ENCODE data around the gene TNFRSF13B. TPM values are rescaled to one million over a fixed set of nuclear protein-coding genes. Genes with fewer than 3 reads are reported as not detected.

Gene TNFRSF13B
- total RNA-seq (2021; ENCODE audit: unreplicated experiment) (not detected), Bru-seq, nascent RNA (not detected), BruChase-seq, experiment 1, labeled RNA remaining after a 6-hour chase (percentile 8 among the genes with signal in this experiment), BruChase-seq, experiment 2, labeled RNA remaining after a 2-hour chase (percentile 7 among the genes with signal in this experiment)
- polyA plus RNA-seq (2012) = 0.06 TPM in 1 of 2 replicates, not detected in the other
- long read RNA-seq = 0 reads

- Histone ChIP-seq H3K79me2 (ENCODE audit: insufficient read depth, low read length) (no peaks in the 10 kb centered on the region), H3K9me3 (ENCODE audit: control insufficient read depth in 1 of 2, insufficient read depth in 1 of 2, low read depth in 1 of 2, low read length in 2 of 2) (no peaks in the 10 kb centered on the region), H3K9me2 (ENCODE audit: insufficient read depth) (no peaks in the 10 kb centered on the region), H3K4me3 (replicated peaks in 1 of 2; ENCODE audit: low read depth in 1 of 2, low read length in 2 of 2) (no peak within 1 kb of the TSS), H4K20me1 (ENCODE audit: insufficient read depth) (no peaks in the 10 kb centered on the region), H3K27me3 (ENCODE audit: insufficient read depth, low read length) (no peaks in the 10 kb centered on the region; the same call in 1 of the 2 replicates), H3K4me1 (ENCODE audit: control insufficient read depth in 1 of 2, insufficient read depth in 2 of 2, low read length in 2 of 2) (no peaks in the 10 kb centered on the region), H3K27ac (ENCODE audit: low read depth, low read length) (no peak within 1 kb of the TSS), H3K9ac (ENCODE audit: low read length) (no peak within 1 kb of the TSS), H3K36me3 (ENCODE audit: control insufficient read depth in 1 of 2, insufficient read depth in 2 of 2, low read length in 2 of 2) (no peaks in the 10 kb centered on the region), H3K4me2 (ENCODE audit: low read length) (no peak within 1 kb of the TSS), H2AFZ (ENCODE audit: low read depth, low read length, poor library complexity, severe bottlenecking) (no peak within 1 kb of the TSS)
- BruUV-seq (replicated peaks) = no TSS peak
- DNase-seq (ENCODE audit: low read depth, low spot score) (no peak), ATAC-seq (no peak)
- intact Hi-C loops (cut with micrococcal nuclease) = no loop called here
- ChIA-PET RAD21 (ENCODE audit: low non-redundant PET in 1 of 2, low total read pairs in 2 of 2, uncharacterized antibody in 2 of 2, unreplicated experiment in 2 of 2) (no interaction called here), CTCF (no interaction called here), POLR2A (no interaction called here)
- no peak for TF ChIP-seq ELF1 (IDR thresholded peaks at IDR 0.05; ENCODE audit: borderline replicate concordance, low read depth)
- TF ChIP-seq, protein P1, sequence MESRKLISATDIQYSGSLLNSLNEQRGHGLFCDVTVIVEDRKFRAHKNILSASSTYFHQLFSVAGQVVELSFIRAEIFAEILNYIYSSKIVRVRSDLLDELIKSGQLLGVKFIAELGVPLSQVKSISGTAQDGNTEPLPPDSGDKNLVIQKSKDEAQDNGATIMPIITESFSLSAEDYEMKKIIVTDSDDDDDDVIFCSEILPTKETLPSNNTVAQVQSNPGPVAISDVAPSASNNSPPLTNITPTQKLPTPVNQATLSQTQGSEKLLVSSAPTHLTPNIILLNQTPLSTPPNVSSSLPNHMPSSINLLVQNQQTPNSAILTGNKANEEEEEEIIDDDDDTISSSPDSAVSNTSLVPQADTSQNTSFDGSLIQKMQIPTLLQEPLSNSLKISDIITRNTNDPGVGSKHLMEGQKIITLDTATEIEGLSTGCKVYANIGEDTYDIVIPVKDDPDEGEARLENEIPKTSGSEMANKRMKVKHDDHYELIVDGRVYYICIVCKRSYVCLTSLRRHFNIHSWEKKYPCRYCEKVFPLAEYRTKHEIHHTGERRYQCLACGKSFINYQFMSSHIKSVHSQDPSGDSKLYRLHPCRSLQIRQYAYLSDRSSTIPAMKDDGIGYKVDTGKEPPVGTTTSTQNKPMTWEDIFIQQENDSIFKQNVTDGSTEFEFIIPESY (IDR thresholded peaks at IDR 0.05; ENCODE audit: extremely low read depth, insufficient replicate concordance, low read length) = no peak
- TF ChIP-seq TCF7L2 (IDR thresholded peaks at IDR 0.05; ENCODE audit: borderline replicate concordance, extremely low read depth, insufficient read depth, insufficient read length) = no peak
- TF ChIP-seq SIN3A (IDR thresholded peaks at IDR 0.05; ENCODE audit: low read depth) = no peak
- no peak for TF ChIP-seq FOSL1 (IDR thresholded peaks at IDR 0.05; ENCODE audit: low read depth)
- no peak for TF ChIP-seq EGR1 (IDR thresholded peaks at IDR 0.05; ENCODE audit: low read depth)
- TF ChIP-seq, protein P2, sequence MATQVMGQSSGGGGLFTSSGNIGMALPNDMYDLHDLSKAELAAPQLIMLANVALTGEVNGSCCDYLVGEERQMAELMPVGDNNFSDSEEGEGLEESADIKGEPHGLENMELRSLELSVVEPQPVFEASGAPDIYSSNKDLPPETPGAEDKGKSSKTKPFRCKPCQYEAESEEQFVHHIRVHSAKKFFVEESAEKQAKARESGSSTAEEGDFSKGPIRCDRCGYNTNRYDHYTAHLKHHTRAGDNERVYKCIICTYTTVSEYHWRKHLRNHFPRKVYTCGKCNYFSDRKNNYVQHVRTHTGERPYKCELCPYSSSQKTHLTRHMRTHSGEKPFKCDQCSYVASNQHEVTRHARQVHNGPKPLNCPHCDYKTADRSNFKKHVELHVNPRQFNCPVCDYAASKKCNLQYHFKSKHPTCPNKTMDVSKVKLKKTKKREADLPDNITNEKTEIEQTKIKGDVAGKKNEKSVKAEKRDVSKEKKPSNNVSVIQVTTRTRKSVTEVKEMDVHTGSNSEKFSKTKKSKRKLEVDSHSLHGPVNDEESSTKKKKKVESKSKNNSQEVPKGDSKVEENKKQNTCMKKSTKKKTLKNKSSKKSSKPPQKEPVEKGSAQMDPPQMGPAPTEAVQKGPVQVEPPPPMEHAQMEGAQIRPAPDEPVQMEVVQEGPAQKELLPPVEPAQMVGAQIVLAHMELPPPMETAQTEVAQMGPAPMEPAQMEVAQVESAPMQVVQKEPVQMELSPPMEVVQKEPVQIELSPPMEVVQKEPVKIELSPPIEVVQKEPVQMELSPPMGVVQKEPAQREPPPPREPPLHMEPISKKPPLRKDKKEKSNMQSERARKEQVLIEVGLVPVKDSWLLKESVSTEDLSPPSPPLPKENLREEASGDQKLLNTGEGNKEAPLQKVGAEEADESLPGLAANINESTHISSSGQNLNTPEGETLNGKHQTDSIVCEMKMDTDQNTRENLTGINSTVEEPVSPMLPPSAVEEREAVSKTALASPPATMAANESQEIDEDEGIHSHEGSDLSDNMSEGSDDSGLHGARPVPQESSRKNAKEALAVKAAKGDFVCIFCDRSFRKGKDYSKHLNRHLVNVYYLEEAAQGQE (IDR thresholded peaks at IDR 0.05; ENCODE audit: low read depth) = no peak
- no peak for TF ChIP-seq YY1 (IDR thresholded peaks at IDR 0.05; ENCODE audit: extremely low read depth, insufficient replicate concordance, low read depth, low read length)
- no peak for TF ChIP-seq CBX3 (IDR thresholded peaks at IDR 0.05; ENCODE audit: low read depth)
- no peak for TF ChIP-seq POLR2AphosphoS5 (IDR thresholded peaks at IDR 0.05; ENCODE audit: low read depth, low read length)
- no peak for TF ChIP-seq CEBPB (IDR thresholded peaks at IDR 0.05; ENCODE audit: low read depth)
- TF ChIP-seq RAD21 (IDR thresholded peaks at IDR 0.05; ENCODE audit: low read depth) = no peak
- TF ChIP-seq SRF (IDR thresholded peaks at IDR 0.05; ENCODE audit: low read depth) = no peak
- TF ChIP-seq JUND (IDR thresholded peaks at IDR 0.05) = no peak
- no peak for TF ChIP-seq ZNF274 (IDR thresholded peaks at IDR 0.05; ENCODE audit: low read depth, low read length)
- no peak for TF ChIP-seq SP1 (IDR thresholded peaks at IDR 0.05; ENCODE audit: low read depth)
- no peak for TF ChIP-seq POLR2A (IDR thresholded peaks at IDR 0.05; ENCODE audit: borderline replicate concordance, extremely low read depth, insufficient read depth, insufficient read length)
- TF ChIP-seq ATF3 (IDR thresholded peaks at IDR 0.05) = no peak
- no peak for TF ChIP-seq ZFX (IDR thresholded peaks at IDR 0.05)
- TF ChIP-seq EZH2phosphoT487 (IDR thresholded peaks at IDR 0.05; ENCODE audit: borderline replicate concordance) = no peak
Observed at GRCh38 chr17:16971458-16972338, at the start of gene TNFRSF13B. Gene TNFRSF13B (minus strand): TSS chr17:16972118. CDS start chr17:16972075, 43 bp downstream.
